Measurements from ENCODE around the gene EXOC4.

- TF ChIP-seq, protein P1, sequence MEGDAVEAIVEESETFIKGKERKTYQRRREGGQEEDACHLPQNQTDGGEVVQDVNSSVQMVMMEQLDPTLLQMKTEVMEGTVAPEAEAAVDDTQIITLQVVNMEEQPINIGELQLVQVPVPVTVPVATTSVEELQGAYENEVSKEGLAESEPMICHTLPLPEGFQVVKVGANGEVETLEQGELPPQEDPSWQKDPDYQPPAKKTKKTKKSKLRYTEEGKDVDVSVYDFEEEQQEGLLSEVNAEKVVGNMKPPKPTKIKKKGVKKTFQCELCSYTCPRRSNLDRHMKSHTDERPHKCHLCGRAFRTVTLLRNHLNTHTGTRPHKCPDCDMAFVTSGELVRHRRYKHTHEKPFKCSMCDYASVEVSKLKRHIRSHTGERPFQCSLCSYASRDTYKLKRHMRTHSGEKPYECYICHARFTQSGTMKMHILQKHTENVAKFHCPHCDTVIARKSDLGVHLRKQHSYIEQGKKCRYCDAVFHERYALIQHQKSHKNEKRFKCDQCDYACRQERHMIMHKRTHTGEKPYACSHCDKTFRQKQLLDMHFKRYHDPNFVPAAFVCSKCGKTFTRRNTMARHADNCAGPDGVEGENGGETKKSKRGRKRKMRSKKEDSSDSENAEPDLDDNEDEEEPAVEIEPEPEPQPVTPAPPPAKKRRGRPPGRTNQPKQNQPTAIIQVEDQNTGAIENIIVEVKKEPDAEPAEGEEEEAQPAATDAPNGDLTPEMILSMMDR (tag by site-specific recombination; IDR thresholded peaks at IDR 0.05), result no peak
- TF ChIP-seq ZNF121 (tag by site-specific recombination; IDR thresholded peaks at IDR 0.05), result no peak
- TF ChIP-seq TCF7L2 (IDR thresholded peaks at IDR 0.05; ENCODE audit: borderline replicate concordance, low read depth, low read length), result no peak
- TF ChIP-seq, protein P2, sequence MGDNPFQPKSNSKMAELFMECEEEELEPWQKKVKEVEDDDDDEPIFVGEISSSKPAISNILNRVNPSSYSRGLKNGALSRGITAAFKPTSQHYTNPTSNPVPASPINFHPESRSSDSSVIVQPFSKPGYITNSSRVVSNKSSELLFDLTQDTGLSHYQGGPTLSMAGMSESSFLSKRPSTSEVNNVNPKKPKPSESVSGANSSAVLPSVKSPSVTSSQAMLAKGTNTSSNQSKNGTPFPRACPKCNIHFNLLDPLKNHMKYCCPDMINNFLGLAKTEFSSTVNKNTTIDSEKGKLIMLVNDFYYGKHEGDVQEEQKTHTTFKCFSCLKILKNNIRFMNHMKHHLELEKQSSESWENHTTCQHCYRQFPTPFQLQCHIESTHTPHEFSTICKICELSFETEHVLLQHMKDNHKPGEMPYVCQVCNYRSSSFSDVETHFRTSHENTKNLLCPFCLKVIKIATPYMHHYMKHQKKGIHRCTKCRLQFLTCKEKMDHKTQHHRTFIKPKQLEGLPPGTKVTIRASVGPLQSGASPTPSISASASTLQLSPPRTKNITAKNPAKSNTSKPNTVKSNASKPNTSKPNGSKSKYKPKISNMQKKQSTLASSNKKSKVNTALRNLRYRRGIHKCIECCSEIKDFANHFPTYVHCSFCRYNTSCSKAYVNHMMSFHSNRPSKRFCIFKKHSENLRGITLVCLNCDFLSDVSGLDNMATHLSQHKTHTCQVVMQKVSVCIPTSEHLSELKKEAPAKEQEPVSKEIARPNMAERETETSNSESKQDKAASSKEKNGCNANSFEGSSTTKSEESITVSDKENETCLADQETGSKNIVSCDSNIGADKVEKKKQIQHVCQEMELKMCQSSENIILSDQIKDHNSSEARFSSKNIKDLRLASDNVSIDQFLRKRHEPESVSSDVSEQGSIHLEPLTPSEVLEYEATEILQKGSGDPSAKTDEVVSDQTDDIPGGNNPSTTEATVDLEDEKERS (tag by site-specific recombination; IDR thresholded peaks at IDR 0.05), result no peak
- TF ChIP-seq REST (tag by site-specific recombination; IDR thresholded peaks at IDR 0.05), result no peak
- TF ChIP-seq ZNF426 (tag by site-specific recombination; IDR thresholded peaks at IDR 0.05), result no peak
- TF ChIP-seq ZNF830 (tag by site-specific recombination; IDR thresholded peaks at IDR 0.05; ENCODE audit: low read depth), result no peak
- no peak for TF ChIP-seq ZNF335 (tag by site-specific recombination; conservative IDR thresholded peaks at IDR 0.05)
These were observed 610.6 kb downstream of the EXOC4 start for GRCh38 chr7:133863362-133864061.
